ENCODE data around the gene COBL. TPM values are rescaled to one million over a fixed set of nuclear protein-coding genes. Genes with fewer than 3 reads are reported as not detected.

Gene COBL
- total RNA-seq, 4 donors from 2014 or later: 1.1 to 27.7 (median 15.2) TPM

- ATAC-seq (ENCODE audit: low FRiP score) (no peak), DNase-seq (ENCODE audit: low spot score) (no peak)
- TF ChIP-seq CTCF (IDR thresholded peaks at IDR 0.05): no peak
Measured at GRCh38 chr7:50978633-50979215, 337.9 kb downstream of the COBL start.

DNA sequence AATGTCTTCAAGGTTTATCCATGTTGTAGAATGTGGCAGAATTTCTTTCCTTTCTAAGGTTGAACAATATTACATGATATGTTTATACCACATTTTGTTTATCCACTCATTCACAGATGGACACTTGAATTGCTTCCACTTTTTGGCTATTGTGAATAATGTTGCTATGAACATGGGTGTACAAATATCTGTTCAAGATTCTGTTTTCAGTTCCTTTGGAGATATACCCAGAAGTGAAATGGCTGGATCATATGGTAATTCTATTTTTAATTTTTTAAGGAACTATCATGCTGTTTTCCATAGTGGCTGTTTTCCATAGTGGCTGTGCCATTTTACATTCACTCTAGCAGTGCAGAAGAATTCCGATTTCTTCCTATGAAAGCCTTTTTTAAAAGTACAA, 339.2 kb downstream of the COBL start:
- DNase-seq (ENCODE audit: low spot score) (no peak), ATAC-seq (ENCODE audit: low FRiP score) (no peak)
- TF ChIP-seq CTCF (IDR thresholded peaks at IDR 0.05): no peak

- ATAC-seq (ENCODE audit: low FRiP score) (no peak), DNase-seq (ENCODE audit: low spot score) (no peak)
- TF ChIP-seq CTCF (IDR thresholded peaks at IDR 0.05): no peak
Measured at GRCh38 chr7:50976064-50976463, 340.5 kb downstream of the COBL start.

- no peak for TF ChIP-seq CTCF (IDR thresholded peaks at IDR 0.05)
- DNase-seq (ENCODE audit: low spot score) (no peak), ATAC-seq (ENCODE audit: low FRiP score) (no peak)
Measured at GRCh38 chr7:50974240-50974639, 342.4 kb downstream of the COBL start.

DNA sequence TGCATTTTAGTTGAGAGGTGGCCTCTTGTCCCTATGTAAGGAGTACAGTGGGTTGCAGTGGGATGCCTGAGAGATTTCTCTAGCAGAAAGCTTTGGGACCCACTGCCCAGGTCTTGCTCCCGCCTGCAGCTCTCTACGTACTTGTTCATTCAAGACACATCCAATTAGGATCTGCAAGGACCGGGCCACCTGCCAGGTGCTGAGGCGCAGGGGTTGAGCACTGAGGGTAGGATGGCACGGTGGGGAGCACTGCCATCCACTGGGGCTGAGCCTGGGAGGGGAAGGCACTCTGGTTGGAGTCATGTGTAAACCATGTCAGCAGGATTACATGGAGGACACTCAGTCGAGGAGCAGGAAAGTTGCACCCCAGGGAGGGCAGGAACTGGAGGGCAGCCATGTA, 342.8 kb downstream of the COBL start:
- no peak for TF ChIP-seq CTCF (IDR thresholded peaks at IDR 0.05)
- ATAC-seq (ENCODE audit: low FRiP score) (no peak), DNase-seq (ENCODE audit: low spot score) (no peak)

GRCh38 chr7:50970092-50970491, 346.5 kb downstream of the COBL start:
- TF ChIP-seq CTCF (IDR thresholded peaks at IDR 0.05): no peak
- DNase-seq (ENCODE audit: low spot score): no peak
- ATAC-seq (ENCODE audit: low FRiP score): no peak

Measured in omental fat pad (tissue), 4 donors.